GM10248 (cell line): ENCODE data around the gene SPAST.
A peak's percentile ranks its signal among the peaks of the same experiment; 100 is the strongest.
"Not testable (repeated sequence)": the region's sequence is repeated elsewhere in the genome, so short reads cannot be mapped to it uniquely, and the experiment has no call there.

ENCODE experiments used
- CTCF ChIA-PET: fragments of 300-600 bp; sonication (Branson Sonifier 250); formaldehyde crosslinking; extraction: SDS; loops from one replicate; lab custom pipeline; 2021; ENCODE audit warnings: antibody characterized with exemption; lab: Yijun Ruan, JAX
- POLR2A ChIA-PET: fragments of 350-650 bp; sonication (Branson Sonifier 250); formaldehyde crosslinking; extraction: SDS; loops from one replicate; lab custom pipeline; 2020; ENCODE audit warnings: antibody characterized with exemption; lab: Yijun Ruan, JAX
- DNase-seq: peaks from one replicate; pipeline ENCODE4 v3.0.0; 2012; ENCODE audit errors: extremely low spot score
- CTCF ChIP-seq: IDR thresholded peaks from 2 replicates; pipeline ENCODE4 v1.5.1; 2012; ENCODE audit warnings: mild to moderate bottlenecking, low read depth; ENCODE audit errors: extremely low read depth, missing control alignments, control extremely low read depth

SPAST gene

GRCh38 chr2:32189011-32189410 is 125.7 kb downstream of the SPAST start:
- CTCF ChIA-PET: interaction anchor here (1.1 to 1.8 kb wide), 2 partner anchors 23 to 35 kb away, joined by 3 to 5 read pairs; partner anchors contain the start of gene SLC30A6
- POLR2A ChIA-PET: interaction anchor here (1.1 kb wide), 1 partner anchor 24 kb away, joined by 4 read pairs; the partner anchor contains the start of gene SLC30A6
- no peak for TF ChIP-seq CTCF
- no peak for DNase-seq

GRCh38 chr2:32192418-32192817 is 129.1 kb downstream of the SPAST start:
- peak; percentile 17 for DNase-seq
- POLR2A ChIA-PET: no interaction called here
- CTCF ChIA-PET: no interaction called here
- no peak for TF ChIP-seq CTCF

GRCh38 chr2:32200814-32201213 is 137.5 kb downstream of the SPAST start:
- ChIA-PET POLR2A (no interaction called here), CTCF (interaction anchor here (1.6 kb wide), 1 partner anchor 10 kb away, joined by 4 read pairs; no protein-coding TSS in a partner anchor)
- no peak for DNase-seq
- no peak for TF ChIP-seq CTCF

GRCh38 chr2:32203428-32203827 is 140.1 kb downstream of the SPAST start:
- DNase-seq, POLR2A ChIA-PET, CTCF ChIA-PET: not testable (repeated sequence)
